Right lobe of liver (tissue), 6 donors: ENCODE data around the gene C1GALT1. TPM values are rescaled to one million over a fixed set of nuclear protein-coding genes. Genes with fewer than 3 reads are reported as not detected.
A peak's percentile ranks its signal among the peaks of the same experiment; 100 is the strongest.

Experiments
- ATAC-seq, 4 donors: fragments of 200-7000 bp; cut with Tn5 transposase; one replicate each; pipeline ENCODE4 v1.9.1; 2020; ENCODE audit warnings: mild to moderate bottlenecking in 4 of 4, moderate library complexity in 4 of 4
- DNase-seq, 3 donors: peaks; one replicate each; pipeline ENCODE4 v3.0.0-alpha.2; 2020
- H3K27ac ChIP-seq, 3 donors: fragments of 200-600 bp; one replicate each; pipeline ENCODE4 v1.8.0; 2022
- H3K27me3 ChIP-seq, 2 donors: fragments of 200-600 bp; one replicate each; pipeline ENCODE4 v1.8.0; 2022
- H3K36me3 ChIP-seq, 4 donors: fragments of 200-600 bp; sonication (generic) in 1 of 4; one replicate each; pipeline versions ENCODE4 v1.5.1 to v1.8.0; 2017 to 2022; ENCODE audit warnings: control low read depth in 1 of 4
- H3K4me1 ChIP-seq, 4 donors: fragments of 200-600 bp; sonication (generic) in 1 of 4; one replicate each; pipeline versions ENCODE4 v1.5.1 to v1.8.0; 2017 to 2022; ENCODE audit warnings: control low read depth in 1 of 4
- H3K4me3 ChIP-seq, 3 donors: fragments of 200-600 bp; one replicate each; pipeline ENCODE4 v1.8.0; 2022
- H3K9me3 ChIP-seq, 4 donors: fragments of 200-600 bp; sonication (generic) in 1 of 4; one replicate each; pipeline versions ENCODE4 v1.5.1 to v1.8.0; 2017 to 2022; ENCODE audit warnings: control low read depth in 1 of 4
- CTCF ChIP-seq, 4 donors: fragments of 200-600 bp in 3 of 4; fragments of 450-650 bp in 1 of 4; IDR thresholded peaks; one replicate each; pipeline versions ENCODE4 v1.5.1 to v1.8.0; 2016 to 2022; ENCODE audit warnings: antibody characterized with exemption in 4 of 4, mild to moderate bottlenecking in 2 of 4
- POLR2A ChIP-seq: fragments of 450-650 bp; IDR thresholded peaks from one replicate; pipeline ENCODE4 v1.6.1; 2017; ENCODE audit warnings: antibody characterized with exemption, mild to moderate bottlenecking
- WGBS: methylation state at CpG from one replicate; pipeline ENCODE4 v1.1.6; 2018; ENCODE audit warnings: low coverage, low lambda C conversion rate; ENCODE audit not compliant: insufficient coverage; ENCODE audit errors: missing lambda C conversion rate; 5-methylcytosine and 5-hydroxymethylcytosine counted together
- intact Hi-C, 2 donors: fragments of 100-400 bp; cut with DNase I; formaldehyde crosslinking; loops; one replicate each; pipeline versions ENCODE4 v1.11.2 to v1.14.1; 2022
- total RNA-seq, 6 experiments: library from RNA; depleted of rRNA in 2 of 6; stranded (reverse); fragments of >200 nt in 2 of 6; fragmentation: NEBNext Ultra II Directional in 3 of 6; extraction: Animal tissue kit (Norgen Biotek cat#: 25700) in 3 of 6; gene quantifications; one replicate each; pipeline versions ENCODE4 v1.1.0 to v1.2.4, GENCODE V29; 2016 to 2023
- donor health status: DM: no; HTN: yes; CAD: no.
- donor health status: DM: no; HTN: no; CAD: no.
- donor health status: DM: no; HTN: no; CAD: no.
- donor health status: DM: no; HTN: yes; CAD: no.
- donor health status: DM: no; HTN: yes; CAD: no.

C1GALT1 gene
- total RNA-seq, 6 experiments from 2014 or later: 10.1 to 16.6 (median 13.1) TPM

- 88% methylated on average over 13 of the region's 13 CpGs for WGBS
- H3K36me3 ChIP-seq: peaks cover 0 to 6% (median 0%) of the 10 kb centered on the region in 4 donors
- H3K27me3 ChIP-seq: no peaks in the 10 kb centered on the region
- no peak for DNase-seq
- intact Hi-C loops: no loop called here
- H3K4me3 ChIP-seq: no peak overlapping the region
- H3K27ac ChIP-seq: no peak overlapping the region
- no peak for ATAC-seq
- TF ChIP-seq POLR2A: no peak
- no peaks in the 10 kb centered on the region for H3K4me1 ChIP-seq
- H3K9me3 ChIP-seq: no peaks in the 10 kb centered on the region
Observed at GRCh38 chr7:7214398-7215347, 32.3 kb downstream of the C1GALT1 start.

GRCh38 chr7:7216279-7216678 lies 33.9 kb downstream of the C1GALT1 start:
- H3K27ac ChIP-seq: no peak overlapping the region
- no peak for DNase-seq
- H3K36me3 ChIP-seq: peaks cover 0 to 6% (median 0%) of the 10 kb centered on the region in 4 donors
- 96% methylated on average over 6 of the region's 6 CpGs for WGBS
- H3K4me3 ChIP-seq: no peak overlapping the region
- ATAC-seq: no peak
- H3K4me1 ChIP-seq: no peaks in the 10 kb centered on the region
- no peaks in the 10 kb centered on the region for H3K9me3 ChIP-seq
- H3K27me3 ChIP-seq: no peaks in the 10 kb centered on the region
- no peak for TF ChIP-seq CTCF (IDR thresholded peaks at IDR 0.05)
- TF ChIP-seq POLR2A: no peak
- intact Hi-C loops: no loop called here

- Histone ChIP-seq H3K4me1 (no peaks in the 10 kb centered on the region), H3K36me3 (peaks cover 0 to 6% (median 0%) of the 10 kb centered on the region in 4 donors), H3K4me3 (no peak overlapping the region), H3K9me3 (no peaks in the 10 kb centered on the region), H3K27me3 (no peaks in the 10 kb centered on the region), H3K27ac (no peak overlapping the region)
- ATAC-seq (peak in 1 of 4 donors; percentile 35), DNase-seq (no peak)
- intact Hi-C loops: no loop called here
- TF ChIP-seq POLR2A (no peak), CTCF (IDR thresholded peaks at IDR 0.05) (no peak)
Observed at GRCh38 chr7:7219216-7219615, 36.9 kb downstream of the C1GALT1 start.

GRCh38 chr7:7220821-7221220 lies 38.5 kb downstream of the C1GALT1 start:
- no peak for TF ChIP-seq POLR2A
- no peak for TF ChIP-seq CTCF (IDR thresholded peaks at IDR 0.05)
- DNase-seq: no peak
- Histone ChIP-seq H3K27me3 (no peaks in the 10 kb centered on the region), H3K27ac (no peak overlapping the region), H3K4me3 (no peak overlapping the region), H3K4me1 (no peaks in the 10 kb centered on the region), H3K36me3 (no peaks in the 10 kb centered on the region), H3K9me3 (no peaks in the 10 kb centered on the region)
- intact Hi-C loops: no loop called here
- no peak for ATAC-seq
- WGBS: 69% methylated on average over 3 of the region's 3 CpGs

GRCh38 chr7:7221599-7222038 lies 39.3 kb downstream of the C1GALT1 start:
- 100% methylated on average over 1 of the region's 2 CpGs for WGBS
- H3K27me3 ChIP-seq: no peaks in the 10 kb centered on the region
- intact Hi-C loops: no loop called here
- peak in 1 of 4 donors; percentile 20 for ATAC-seq
- no peaks in the 10 kb centered on the region for H3K9me3 ChIP-seq
- no peak for DNase-seq
- no peaks in the 10 kb centered on the region for H3K4me1 ChIP-seq
- TF ChIP-seq POLR2A: no peak
- TF ChIP-seq CTCF (IDR thresholded peaks at IDR 0.05): no peak
- no peaks in the 10 kb centered on the region for H3K36me3 ChIP-seq
- H3K4me3 ChIP-seq: no peak overlapping the region
- H3K27ac ChIP-seq: no peak overlapping the region
